Measurements from ENCODE around the gene PRKCA.

Gene PRKCA

DNA sequence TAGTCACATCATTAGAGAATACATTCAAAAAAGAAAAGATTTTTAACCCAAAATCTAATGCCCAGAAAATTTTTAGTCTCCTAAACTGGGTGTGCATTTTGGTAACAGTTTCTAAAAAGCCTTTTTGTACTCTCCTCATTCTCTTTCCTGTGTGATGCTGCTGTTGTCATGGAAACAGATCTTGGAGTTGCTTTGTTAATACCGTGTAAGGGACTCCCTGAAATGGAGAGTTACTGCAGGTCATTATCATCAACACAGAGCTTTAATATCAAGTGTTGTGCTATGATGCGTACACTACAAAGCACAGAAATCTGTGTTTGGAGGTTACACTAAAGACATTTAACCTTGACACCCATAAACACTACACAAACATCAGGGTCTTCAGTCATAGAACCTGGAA, 216.3 kb downstream of the PRKCA start:
- DNase-seq (ENCODE audit: low read depth): no peak

DNA sequence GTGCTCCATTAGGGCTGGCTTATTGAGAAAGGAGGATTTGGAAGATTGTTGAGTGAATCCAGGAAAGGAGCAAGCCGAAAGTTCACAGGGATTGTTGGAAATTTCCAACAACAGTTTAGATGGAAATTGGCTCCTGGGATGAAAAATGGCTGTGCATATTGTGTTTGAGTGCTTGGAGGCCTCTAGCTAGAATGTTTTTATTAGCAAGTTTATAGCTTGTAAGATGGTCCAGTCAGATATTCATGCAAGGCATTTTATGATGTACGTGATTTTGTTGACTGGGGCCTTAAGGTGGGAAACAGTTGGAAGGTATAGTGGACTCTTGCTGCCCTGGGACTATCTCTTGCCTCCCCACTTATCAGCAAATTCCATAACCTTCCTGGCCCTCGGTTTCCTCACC, 216.7 kb downstream of the PRKCA start:
- DNase-seq (ENCODE audit: low read depth): no peak

DNA sequence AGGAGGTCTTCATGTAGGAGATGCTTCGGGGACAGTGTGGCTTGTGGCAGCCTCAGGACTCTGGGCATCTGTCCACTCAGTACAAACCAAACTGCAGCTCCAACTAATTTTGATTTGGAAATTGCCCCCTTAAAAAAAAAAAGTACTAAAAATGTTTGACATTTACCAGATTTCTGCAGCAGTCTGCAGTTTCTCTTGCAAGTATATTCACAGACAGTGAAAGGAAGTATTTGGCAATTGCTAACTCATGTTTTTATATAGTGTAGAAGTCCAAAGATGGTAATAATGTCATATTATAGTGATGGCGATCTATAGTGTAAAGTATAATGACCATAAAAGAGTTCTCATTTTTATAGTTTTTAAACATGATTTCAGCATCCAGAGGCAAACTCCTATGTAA, 218.6 kb downstream of the PRKCA start:
- no peak for DNase-seq (ENCODE audit: low read depth)

- DNase-seq (ENCODE audit: low read depth): no peak
These were observed 220.3 kb downstream of the PRKCA start for GRCh38 chr17:66522591-66523272.

DNA sequence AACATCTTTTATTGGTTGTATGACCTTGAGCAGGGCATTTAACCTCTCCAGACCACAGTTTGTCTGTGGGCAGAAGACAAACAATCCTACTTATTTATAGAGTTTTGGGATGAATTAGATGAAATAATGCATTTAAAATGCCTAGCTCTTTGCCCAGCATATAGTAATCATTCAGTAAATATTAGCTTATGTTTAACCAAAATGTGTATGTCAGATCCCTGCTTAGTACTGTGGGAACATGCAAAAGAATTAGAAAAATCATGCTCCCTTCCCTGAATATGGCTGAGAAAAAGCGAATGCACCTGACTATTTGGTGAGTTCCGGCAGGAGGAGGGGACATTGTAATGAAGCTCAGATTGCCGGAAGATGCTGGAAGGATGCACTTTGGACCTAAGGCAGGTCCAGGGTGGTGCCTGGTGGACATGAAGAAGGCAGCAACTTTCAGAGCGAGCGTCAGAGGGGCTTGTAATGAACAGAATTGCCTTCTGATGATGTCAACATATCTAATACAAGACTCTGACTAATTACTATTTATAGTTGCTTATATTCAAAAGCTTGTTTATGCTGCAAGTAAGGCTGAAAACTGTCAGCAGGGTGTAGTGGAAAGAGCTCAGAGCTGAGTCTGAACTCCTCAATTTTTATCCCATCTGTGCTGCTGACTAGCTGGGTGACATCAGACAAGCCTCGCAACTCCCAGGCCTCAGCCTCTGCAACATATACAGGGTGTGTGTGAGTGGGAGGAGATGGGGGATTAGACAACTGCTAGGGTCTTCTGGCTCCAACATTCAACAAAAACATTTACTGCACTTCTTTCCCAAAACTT, 221.2 kb downstream of the PRKCA start:
- DNase-seq (ENCODE audit: low read depth): no peak

GRCh38 chr17:66524877-66525276, 222.5 kb downstream of the PRKCA start:
- no peak for DNase-seq (ENCODE audit: low read depth)

DNA sequence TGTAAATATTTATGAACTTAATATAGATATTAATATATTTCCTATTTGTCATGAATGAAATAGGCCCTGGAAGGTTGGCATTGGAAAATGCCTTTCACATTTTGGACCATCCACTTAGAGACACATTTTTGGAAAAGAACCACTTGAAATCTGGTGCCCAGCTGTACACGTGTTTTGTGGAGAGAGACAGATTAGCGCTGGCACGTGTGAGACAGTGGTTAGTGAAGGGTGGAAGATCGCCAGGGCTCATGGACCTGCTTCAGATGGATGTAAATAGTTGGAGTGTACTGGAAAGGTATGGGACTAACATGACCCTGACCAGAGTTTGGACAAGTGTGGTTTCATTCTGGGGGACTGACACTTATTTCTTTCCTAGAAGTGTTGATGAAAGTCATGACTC, 222.9 kb downstream of the PRKCA start:
- no peak for DNase-seq (ENCODE audit: low read depth)

DNA sequence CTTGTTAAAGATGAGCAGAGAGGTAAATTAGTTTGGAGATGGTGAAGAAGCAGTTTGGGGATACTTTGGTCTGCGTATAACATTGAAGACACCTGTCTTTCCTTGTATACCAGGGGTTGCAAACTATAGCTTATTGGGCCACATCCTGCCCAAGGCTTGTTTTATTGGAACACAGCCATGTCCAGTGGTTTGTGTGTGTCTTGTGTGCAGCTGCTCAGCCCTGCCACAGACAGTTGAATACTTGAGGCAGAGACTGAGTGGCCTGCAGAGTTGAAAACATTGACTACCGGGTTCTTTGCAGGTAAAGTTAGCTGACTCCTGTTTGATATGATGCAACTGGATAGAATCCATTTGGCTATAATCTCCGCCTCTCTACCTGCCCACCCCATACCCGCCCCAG, 224.4 kb downstream of the PRKCA start:
- no peak for DNase-seq (ENCODE audit: low read depth)

DNA sequence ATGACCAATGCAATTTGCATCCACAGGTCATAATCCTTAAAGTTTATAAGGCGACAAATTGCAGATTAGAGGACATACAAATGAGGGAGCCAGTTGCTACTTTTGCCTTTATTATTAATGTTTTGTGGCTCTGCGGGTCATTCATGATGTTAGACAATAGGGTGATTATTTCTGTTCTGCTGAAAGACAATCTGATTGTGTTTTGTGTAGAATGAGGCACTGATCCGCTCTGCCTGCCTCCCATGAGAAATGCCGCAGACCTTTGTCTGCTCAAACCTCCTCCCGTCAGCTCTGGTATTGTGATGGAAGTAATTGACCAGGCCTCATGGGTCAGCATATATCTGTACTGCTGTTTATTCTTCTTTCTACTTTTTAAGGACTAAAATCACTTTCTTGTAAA, 224.9 kb downstream of the PRKCA start:
- DNase-seq (ENCODE audit: low read depth): no peak

DNA sequence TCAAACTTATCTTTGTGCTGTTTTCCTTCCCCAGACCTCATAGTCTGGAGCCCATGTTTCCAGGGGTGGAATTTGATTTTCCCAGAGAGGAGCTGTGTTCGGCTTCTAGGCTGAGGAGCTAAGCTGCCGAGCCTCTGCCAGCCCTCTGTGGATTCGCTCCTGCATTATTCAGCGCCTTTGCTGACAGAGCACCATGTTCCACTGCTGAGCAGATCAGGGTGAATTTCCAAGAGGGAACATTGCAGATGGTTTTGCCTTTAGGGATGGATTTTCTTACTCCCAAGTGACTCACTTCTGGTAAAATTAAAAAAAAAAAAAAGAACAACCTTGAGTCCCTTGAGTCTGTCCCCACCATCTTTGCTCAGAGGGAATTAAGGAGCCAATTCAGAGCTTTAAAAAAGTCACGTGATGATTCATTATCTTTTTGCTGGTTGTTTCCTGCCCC, 229.5 kb downstream of the PRKCA start:
- DNase-seq (ENCODE audit: low read depth): peak; percentile 45

GRCh38 chr17:66533572-66533971, 231.2 kb downstream of the PRKCA start:
- DNase-seq (ENCODE audit: low read depth): peak; percentile 76

- DNase-seq (ENCODE audit: low read depth): no peak
These were observed 231.6 kb downstream of the PRKCA start for GRCh38 chr17:66533986-66534385.

DNA sequence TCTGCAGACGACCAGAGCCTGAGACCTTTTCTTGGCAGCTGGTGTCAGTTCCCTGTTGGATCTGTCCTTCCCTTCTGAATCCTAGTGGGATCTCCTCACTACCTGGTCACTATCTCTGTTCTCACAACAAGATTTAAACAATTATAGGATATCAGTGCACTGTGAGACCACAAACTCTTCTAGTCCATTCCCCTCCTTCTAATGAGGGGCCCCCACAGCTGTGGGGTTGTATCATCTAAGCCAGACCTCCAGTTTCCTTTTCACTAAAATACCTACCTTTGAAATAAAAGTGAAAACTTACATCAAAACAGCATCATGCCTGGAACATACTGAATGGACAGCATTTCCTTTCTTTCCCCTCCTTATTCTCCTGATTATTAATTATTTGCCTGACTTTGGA, 233.2 kb downstream of the PRKCA start:
- no peak for DNase-seq (ENCODE audit: low read depth)

DNA sequence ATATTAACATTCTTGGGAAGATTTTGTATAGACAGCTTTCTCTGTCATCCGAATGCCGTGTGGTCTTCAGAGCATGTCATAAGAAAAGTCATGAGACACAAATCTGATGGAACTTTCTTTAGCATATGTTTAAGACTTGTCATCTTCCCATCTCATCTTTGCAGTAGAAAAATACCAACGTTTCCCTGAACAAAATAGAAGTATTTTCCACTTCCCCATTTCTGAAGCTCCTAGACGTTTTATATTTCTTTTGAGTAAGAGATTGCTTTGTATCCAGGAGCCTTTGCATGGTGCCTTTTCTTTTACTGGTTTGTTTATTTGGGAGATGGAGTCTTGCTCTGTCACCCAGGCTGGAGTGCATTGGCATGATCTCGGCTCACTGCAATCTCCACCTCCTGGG, 235.1 kb downstream of the PRKCA start:
- DNase-seq (ENCODE audit: low read depth): no peak

DNA sequence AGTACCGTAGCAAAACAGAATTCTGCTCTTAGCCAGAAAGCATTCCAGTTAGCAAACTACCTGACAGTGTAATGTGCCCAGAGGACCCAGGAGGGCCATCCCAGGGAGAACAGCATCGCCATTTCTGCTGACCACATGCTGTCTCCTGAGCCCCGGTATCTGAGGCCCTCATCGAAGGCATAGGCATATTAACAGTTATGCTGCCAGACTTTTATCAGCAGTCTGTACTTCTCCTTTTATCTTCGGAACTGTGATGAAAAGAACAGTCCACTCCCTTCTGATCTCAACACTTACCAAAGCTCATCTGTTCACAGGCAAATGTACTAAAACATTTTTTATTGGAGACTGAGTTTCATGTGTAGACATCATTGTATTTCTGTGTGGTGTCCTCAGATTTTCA, 236.4 kb downstream of the PRKCA start:
- DNase-seq (ENCODE audit: low read depth): peak; percentile 32

GRCh38 chr17:66540131-66540781, 237.8 kb downstream of the PRKCA start:
- peak; percentile 91 for DNase-seq (ENCODE audit: low read depth)

DNA sequence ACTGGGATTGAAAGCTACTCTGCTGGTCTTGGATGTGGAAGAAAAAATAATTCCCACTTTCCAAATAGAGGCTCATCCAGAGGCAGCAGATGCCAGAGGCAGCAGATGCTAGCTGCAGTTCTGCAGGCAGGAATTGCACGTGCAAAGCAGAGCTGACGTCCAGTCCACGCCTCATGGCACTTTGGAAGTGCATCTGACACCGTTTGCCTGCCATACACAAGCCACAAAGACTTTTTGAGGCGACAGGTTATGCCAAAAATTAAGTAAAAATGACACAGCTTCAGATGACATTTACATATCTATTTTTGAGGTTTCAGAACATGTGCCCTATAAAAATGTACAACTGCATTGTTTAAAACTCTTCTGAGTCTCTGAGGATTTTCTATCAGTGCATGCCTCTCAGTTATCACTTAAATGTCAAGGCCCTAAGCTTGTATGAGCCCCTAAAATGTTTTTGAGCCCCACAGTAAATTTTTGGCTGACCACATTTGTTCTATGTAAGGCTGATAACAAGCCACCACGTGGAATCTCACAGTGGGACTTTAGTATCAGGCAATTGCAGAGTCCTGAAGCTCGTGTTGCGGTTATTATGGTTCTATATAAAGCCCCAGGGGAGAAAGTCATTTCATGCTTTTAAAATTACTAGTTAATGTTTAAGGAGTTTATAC, 239.2 kb downstream of the PRKCA start:
- peak; percentile 90 for DNase-seq (ENCODE audit: low read depth)

DNA sequence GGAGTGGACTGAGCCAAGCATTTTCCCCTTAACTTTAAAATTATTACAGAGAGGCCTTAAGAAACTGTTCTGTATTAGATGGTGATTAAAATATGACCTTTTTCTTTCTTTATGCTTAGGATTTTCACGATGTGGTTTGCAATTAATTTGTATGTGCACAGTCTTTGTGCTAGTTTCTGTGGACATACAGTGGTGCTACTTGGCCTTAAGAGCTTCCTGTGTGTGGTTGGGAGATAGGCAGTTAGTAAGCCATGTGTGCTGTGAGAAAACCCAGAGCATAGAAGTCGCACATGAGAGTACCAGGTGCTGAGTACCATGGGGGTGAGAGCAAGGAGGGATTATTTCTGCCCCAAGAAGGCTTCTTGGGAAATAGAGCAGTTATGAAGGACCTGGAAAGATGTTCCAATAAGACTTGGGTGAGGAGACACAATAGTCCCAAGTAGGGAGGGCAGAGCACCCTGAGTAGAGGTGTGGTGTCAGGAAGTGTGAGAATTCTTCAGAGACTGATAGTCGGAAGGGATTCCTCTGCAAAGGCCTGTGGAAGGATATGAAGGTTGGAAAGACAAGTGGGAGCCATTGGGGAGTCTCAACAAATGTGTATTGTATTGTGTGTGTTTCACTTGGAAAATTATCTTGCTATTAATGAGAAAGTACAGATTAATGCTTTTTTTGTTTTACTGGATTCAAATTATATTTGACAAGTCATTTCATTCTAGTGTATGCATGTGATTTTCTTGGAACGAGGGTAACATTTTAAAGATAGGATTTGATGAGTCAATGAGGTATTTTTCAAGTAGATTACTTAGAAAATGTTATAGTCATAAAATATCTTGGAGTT, 239.9 kb downstream of the PRKCA start:
- peak; percentile 95 for DNase-seq (ENCODE audit: low read depth)

DNA sequence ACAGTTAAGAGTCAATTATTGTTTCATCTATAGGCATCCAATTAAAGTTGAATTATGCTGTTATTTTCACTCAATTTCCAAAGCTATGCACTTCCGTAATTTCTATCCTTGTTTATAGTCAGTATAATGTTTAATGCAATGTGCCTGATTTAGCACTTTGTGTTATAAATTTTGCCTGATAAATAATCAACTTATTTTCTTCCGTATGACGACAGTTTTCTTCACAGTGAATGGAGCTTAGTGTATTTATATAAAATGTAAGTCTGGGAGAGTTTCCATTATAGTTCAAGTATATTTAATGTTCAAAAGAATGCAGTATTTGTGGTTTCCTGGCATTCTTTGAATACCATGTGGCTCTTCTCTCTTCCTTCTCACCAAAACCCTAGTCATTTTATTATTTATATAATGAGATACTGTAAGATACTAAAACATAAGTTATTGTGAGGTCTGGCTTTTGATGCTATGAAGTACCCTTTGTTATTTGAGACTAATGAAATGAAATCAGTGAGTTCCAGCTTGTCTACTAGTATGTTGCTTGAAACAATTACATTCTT, 240.6 kb downstream of the PRKCA start:
- DNase-seq (ENCODE audit: low read depth): peak; percentile 70

DNA sequence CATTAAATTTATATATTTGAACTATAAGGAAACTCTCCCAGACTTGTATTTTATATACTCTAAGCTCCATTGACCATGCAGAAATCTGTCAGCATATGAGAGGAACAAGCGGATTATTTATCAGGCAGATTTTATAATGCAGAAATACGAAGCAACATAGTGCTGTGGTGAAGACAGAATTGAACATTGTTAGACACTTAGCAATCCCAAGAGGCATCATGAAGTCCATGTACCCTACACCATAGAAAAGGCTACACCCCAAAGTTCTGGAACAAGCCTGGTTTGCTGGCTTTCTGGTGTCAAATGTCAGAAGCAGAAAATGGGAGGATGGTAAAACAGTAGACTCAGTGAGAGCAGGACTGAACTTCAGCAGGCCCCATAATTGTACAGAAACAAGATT, 241.1 kb downstream of the PRKCA start:
- DNase-seq (ENCODE audit: low read depth): peak; percentile 21

GRCh38 chr17:66545918-66546317, 243.5 kb downstream of the PRKCA start:
- no peak for DNase-seq (ENCODE audit: low read depth)
